Measurements from ENCODE around the gene ZBTB20. TPM values are rescaled to one million over a fixed set of nuclear protein-coding genes. Genes with fewer than 3 reads are reported as not detected.

Gene ZBTB20
- total and polyA plus RNA-seq, 2 of the 4 experiments (the other 2 are of a cell fraction): 0.75 to 14.7 TPM

DNA sequence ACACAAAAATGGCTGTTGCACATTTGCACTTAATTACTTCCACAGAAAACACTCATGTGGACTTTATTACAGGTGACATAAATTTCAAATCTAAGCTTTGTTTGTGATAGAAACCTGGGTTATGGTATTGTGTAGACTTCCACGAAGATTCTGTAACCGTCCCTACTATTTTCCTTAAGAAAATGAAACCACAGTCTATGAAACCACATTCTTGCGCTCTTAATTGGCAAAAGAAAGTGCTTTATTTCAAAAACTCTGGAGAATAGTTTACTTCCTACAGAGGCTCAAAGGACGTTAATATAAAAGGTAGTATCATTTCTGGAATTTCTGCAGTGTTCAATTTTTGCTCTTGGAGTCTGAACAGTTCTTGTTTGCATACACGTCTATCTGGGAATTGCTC lies 729.8 kb downstream of the ZBTB20 start:
- no peak overlapping the region for H3K23ac ChIP-seq (ENCODE audit: low read depth, low read length)
- H3K79me1 ChIP-seq (ENCODE audit: low read depth in 1 of 2, low read length in 2 of 2): peaks cover 5 to 28% of the 10 kb centered on the region in 2 experiments
- peaks cover 7% of the 10 kb centered on the region for H3K4me1 ChIP-seq (ENCODE audit: control insufficient read depth, insufficient read depth, low read length)
- H3K9me3 ChIP-seq (ENCODE audit: control insufficient read depth, insufficient read depth, low read length): no peaks in the 10 kb centered on the region
- H4K8ac ChIP-seq (ENCODE audit: low read depth in 2 of 2, low read length in 2 of 2): no peak overlapping the region
- no CpG with 5 or more reads among the region's 5 CpGs for WGBS, 2 experiments (ENCODE audit: extremely low coverage in 2 of 2, insufficient read length in 1 of 2)
- CTCF ChIA-PET: no interaction called here
- H3K56ac ChIP-seq (ENCODE audit: extremely low read depth, insufficient read depth, low read length): no peak overlapping the region
- no peak overlapping the region for H4K5ac ChIP-seq (ENCODE audit: low read depth, low read length)
- H3K14ac ChIP-seq (replicated peaks; ENCODE audit: low read depth, low read length): no peak overlapping the region
- ATAC-seq (ENCODE audit: low read depth) (no peak), DNase-seq (no peak)
- H2BK120ac ChIP-seq (ENCODE audit: low read depth, low read length): no peak overlapping the region
- intact Hi-C loops (cut with micrococcal nuclease) (loop anchor here (5.0 kb wide), 1 partner anchor 125 kb away; the partner anchor contains the start of gene TIGIT), in situ Hi-C loops (cut with MboI; ENCODE audit: low sequenced_read_pairs) (no loop called here), dilution Hi-C loops (cut with HindIII; ENCODE audit: low sequenced_read_pairs, unreplicated experiment) (no loop called here)
- no TSS peak for BruUV-seq (replicated peaks)
- H3K9ac ChIP-seq (ENCODE audit: low read depth, low read length): no peak overlapping the region
- no peak overlapping the region for H2BK15ac ChIP-seq (ENCODE audit: low read depth, low read length)
- no peak overlapping the region for H3K27ac ChIP-seq (ENCODE audit: insufficient read depth, low read length)
- H3K27me3 ChIP-seq (ENCODE audit: control insufficient read depth, insufficient read depth, low read length): no peaks in the 10 kb centered on the region
- H3K4me2 ChIP-seq (ENCODE audit: low read depth, low read length): no peak overlapping the region
- H3K18ac ChIP-seq (ENCODE audit: low read depth, low read length): no peak overlapping the region
- H4K91ac ChIP-seq (ENCODE audit: insufficient read depth, low read depth, low read length): no peak overlapping the region
- TF ChIP-seq POLR2A (IDR thresholded peaks at IDR 0.05; ENCODE audit: low read depth, low read length): no peak
- no peak for TF ChIP-seq NFE2L2 (IDR thresholded peaks at IDR 0.05; ENCODE audit: low read depth, low read length)
- TF ChIP-seq, protein P1, sequence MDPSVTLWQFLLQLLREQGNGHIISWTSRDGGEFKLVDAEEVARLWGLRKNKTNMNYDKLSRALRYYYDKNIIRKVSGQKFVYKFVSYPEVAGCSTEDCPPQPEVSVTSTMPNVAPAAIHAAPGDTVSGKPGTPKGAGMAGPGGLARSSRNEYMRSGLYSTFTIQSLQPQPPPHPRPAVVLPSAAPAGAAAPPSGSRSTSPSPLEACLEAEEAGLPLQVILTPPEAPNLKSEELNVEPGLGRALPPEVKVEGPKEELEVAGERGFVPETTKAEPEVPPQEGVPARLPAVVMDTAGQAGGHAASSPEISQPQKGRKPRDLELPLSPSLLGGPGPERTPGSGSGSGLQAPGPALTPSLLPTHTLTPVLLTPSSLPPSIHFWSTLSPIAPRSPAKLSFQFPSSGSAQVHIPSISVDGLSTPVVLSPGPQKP (IDR thresholded peaks at IDR 0.05; ENCODE audit: borderline replicate concordance, low read depth, low read length): no peak
- TF ChIP-seq RCOR1 (IDR thresholded peaks at IDR 0.05; ENCODE audit: insufficient replicate concordance, low read length): no peak
- no peak for TF ChIP-seq RFX5 (IDR thresholded peaks at IDR 0.05; ENCODE audit: low read depth, low read length)
- no peak for TF ChIP-seq MAZ (IDR thresholded peaks at IDR 0.05; ENCODE audit: borderline replicate concordance, low read depth, low read length)
- TF ChIP-seq FOS (IDR thresholded peaks at IDR 0.05; ENCODE audit: low read depth, low read length): no peak
- TF ChIP-seq BHLHE40 (IDR thresholded peaks at IDR 0.05; ENCODE audit: low read depth, low read length): no peak
- TF ChIP-seq CHD1 (IDR thresholded peaks at IDR 0.05; ENCODE audit: low read depth, low read length): no peak
- no peak for TF ChIP-seq MAFK (IDR thresholded peaks at IDR 0.05; ENCODE audit: low read depth, low read length)
- TF ChIP-seq, protein P2, sequence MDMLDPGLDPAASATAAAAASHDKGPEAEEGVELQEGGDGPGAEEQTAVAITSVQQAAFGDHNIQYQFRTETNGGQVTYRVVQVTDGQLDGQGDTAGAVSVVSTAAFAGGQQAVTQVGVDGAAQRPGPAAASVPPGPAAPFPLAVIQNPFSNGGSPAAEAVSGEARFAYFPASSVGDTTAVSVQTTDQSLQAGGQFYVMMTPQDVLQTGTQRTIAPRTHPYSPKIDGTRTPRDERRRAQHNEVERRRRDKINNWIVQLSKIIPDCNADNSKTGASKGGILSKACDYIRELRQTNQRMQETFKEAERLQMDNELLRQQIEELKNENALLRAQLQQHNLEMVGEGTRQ (IDR thresholded peaks at IDR 0.05; ENCODE audit: low read depth, low read length): no peak
- TF ChIP-seq, protein P3, sequence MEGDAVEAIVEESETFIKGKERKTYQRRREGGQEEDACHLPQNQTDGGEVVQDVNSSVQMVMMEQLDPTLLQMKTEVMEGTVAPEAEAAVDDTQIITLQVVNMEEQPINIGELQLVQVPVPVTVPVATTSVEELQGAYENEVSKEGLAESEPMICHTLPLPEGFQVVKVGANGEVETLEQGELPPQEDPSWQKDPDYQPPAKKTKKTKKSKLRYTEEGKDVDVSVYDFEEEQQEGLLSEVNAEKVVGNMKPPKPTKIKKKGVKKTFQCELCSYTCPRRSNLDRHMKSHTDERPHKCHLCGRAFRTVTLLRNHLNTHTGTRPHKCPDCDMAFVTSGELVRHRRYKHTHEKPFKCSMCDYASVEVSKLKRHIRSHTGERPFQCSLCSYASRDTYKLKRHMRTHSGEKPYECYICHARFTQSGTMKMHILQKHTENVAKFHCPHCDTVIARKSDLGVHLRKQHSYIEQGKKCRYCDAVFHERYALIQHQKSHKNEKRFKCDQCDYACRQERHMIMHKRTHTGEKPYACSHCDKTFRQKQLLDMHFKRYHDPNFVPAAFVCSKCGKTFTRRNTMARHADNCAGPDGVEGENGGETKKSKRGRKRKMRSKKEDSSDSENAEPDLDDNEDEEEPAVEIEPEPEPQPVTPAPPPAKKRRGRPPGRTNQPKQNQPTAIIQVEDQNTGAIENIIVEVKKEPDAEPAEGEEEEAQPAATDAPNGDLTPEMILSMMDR (conservative IDR thresholded peaks at IDR 0.05; ENCODE audit: low read depth, low read length): no peak
- TF ChIP-seq CEBPB (IDR thresholded peaks at IDR 0.05; ENCODE audit: low read depth, low read length): no peak
- no peaks in the 10 kb centered on the region for H3K36me3 ChIP-seq (ENCODE audit: control insufficient read depth, insufficient read depth, low read length)
- H3K9me1 ChIP-seq (ENCODE audit: insufficient read depth, low read length): peaks cover 3% of the 10 kb centered on the region; the same call in 1 of the 2 replicates
- H2BK5ac ChIP-seq (ENCODE audit: low read depth, low read length, poor library complexity, severe bottlenecking): no peak overlapping the region
- POLR2A ChIA-PET (ENCODE audit: unreplicated experiment): no interaction called here
- no peak overlapping the region for H2AK5ac ChIP-seq (ENCODE audit: low read depth, low read length)
- no peak overlapping the region for H3K4me3 ChIP-seq (ENCODE audit: insufficient read depth, low read depth, low read length)
- H2AFZ ChIP-seq (replicated peaks; ENCODE audit: low read length, poor library complexity): no peak overlapping the region
- no peak overlapping the region for H2BK20ac ChIP-seq (ENCODE audit: low read depth, low read length)
- no peaks in the 10 kb centered on the region for H4K20me1 ChIP-seq (ENCODE audit: insufficient read depth, low read length)
- no peak overlapping the region for H3K4ac ChIP-seq (ENCODE audit: low read depth, low read length)
- H2AK9ac ChIP-seq (replicated peaks; ENCODE audit: low read depth, low read length, poor library complexity): no peak overlapping the region

Measured in IMR-90 (cell line).